Suprapubic skin (tissue), 4 donors: Measurements from ENCODE around the gene FMNL2. TPM values are rescaled to one million over a fixed set of nuclear protein-coding genes. Genes with fewer than 3 reads are reported as not detected.

ENCODE experiments used
- DNase-seq, 2 donors: peaks; one replicate each; pipeline ENCODE4 v3.0.0-alpha.2; 2019; ENCODE audit warnings: low spot score in 2 of 2
- H3K27ac ChIP-seq: fragments of 200-600 bp; sonication (generic); one replicate; pipeline ENCODE4 v1.5.1; 2019
- H3K27me3 ChIP-seq: fragments of 200-600 bp; sonication (generic); one replicate; pipeline ENCODE4 v1.5.1; 2019
- H3K36me3 ChIP-seq: fragments of 200-600 bp; sonication (generic); one replicate; pipeline ENCODE4 v1.5.1; 2019
- H3K4me1 ChIP-seq: fragments of 200-600 bp; sonication (generic); one replicate; pipeline ENCODE4 v1.5.1; 2019
- H3K4me3 ChIP-seq: fragments of 200-600 bp; sonication (generic); one replicate; pipeline ENCODE4 v1.5.1; 2019; ENCODE audit warnings: mild to moderate bottlenecking
- H3K9me3 ChIP-seq: fragments of 200-600 bp; sonication (generic); one replicate; pipeline ENCODE4 v1.5.1; 2019
- CTCF ChIP-seq, 2 donors: fragments of 200-600 bp in 1 of 2; fragments of 450-650 bp in 1 of 2; sonication (generic) in 1 of 2; IDR thresholded peaks; one replicate each; pipeline ENCODE4 v1.5.1; 2016 to 2019; ENCODE audit warnings: antibody characterized with exemption in 2 of 2, mild to moderate bottlenecking in 1 of 2, moderate library complexity in 1 of 2
- EP300 ChIP-seq: sonication (generic); formaldehyde crosslinking; IDR thresholded peaks from one replicate; pipeline ENCODE4 v1.6.1; 2017; ENCODE audit warnings: antibody characterized with exemption
- POLR2A ChIP-seq, 2 donors: fragments of 450-650 bp; IDR thresholded peaks; one replicate each; pipeline ENCODE4 v1.6.1; 2017; ENCODE audit warnings: antibody characterized with exemption in 2 of 2, mild to moderate bottlenecking in 2 of 2, moderate library complexity in 2 of 2
- POLR2AphosphoS5 ChIP-seq, 3 donors: sonication (generic); formaldehyde crosslinking; IDR thresholded peaks; one replicate each; pipeline ENCODE4 v1.6.1; 2017; ENCODE audit warnings: antibody characterized with exemption in 3 of 3
- WGBS: methylation state at CpG from one replicate; pipeline ENCODE4 v1.1.5; 2018; 5-methylcytosine and 5-hydroxymethylcytosine counted together
- total RNA-seq, 4 donors: library from RNA; depleted of rRNA; stranded (reverse); fragments of >200 nt; gene quantifications; one replicate each; pipeline ENCODE4 v1.1.0, GENCODE V29; 2016

The FMNL2 gene
- total RNA-seq, 4 donors from 2014 or later = 15.4 to 18.1 (median 16.0) TPM

GRCh38 chr2:152609699-152610098 is 274.7 kb downstream of the FMNL2 start:
- TF ChIP-seq CTCF (IDR thresholded peaks at IDR 0.05) = no peak
- no peak for TF ChIP-seq POLR2A (IDR thresholded peaks at IDR 0.05)
- TF ChIP-seq POLR2AphosphoS5 (IDR thresholded peaks at IDR 0.05) = no peak
- no peak for TF ChIP-seq EP300
- Histone ChIP-seq H3K9me3 (no peaks in the 10 kb centered on the region), H3K36me3 (peaks cover 3% of the 10 kb centered on the region), H3K4me1 (peaks cover 13% of the 10 kb centered on the region), H3K27me3 (no peaks in the 10 kb centered on the region), H3K27ac (no peak overlapping the region), H3K4me3 (no peak overlapping the region)
- DNase-seq = no peak
- 78% methylated on average over 1 of the region's 1 CpG for WGBS

DNA sequence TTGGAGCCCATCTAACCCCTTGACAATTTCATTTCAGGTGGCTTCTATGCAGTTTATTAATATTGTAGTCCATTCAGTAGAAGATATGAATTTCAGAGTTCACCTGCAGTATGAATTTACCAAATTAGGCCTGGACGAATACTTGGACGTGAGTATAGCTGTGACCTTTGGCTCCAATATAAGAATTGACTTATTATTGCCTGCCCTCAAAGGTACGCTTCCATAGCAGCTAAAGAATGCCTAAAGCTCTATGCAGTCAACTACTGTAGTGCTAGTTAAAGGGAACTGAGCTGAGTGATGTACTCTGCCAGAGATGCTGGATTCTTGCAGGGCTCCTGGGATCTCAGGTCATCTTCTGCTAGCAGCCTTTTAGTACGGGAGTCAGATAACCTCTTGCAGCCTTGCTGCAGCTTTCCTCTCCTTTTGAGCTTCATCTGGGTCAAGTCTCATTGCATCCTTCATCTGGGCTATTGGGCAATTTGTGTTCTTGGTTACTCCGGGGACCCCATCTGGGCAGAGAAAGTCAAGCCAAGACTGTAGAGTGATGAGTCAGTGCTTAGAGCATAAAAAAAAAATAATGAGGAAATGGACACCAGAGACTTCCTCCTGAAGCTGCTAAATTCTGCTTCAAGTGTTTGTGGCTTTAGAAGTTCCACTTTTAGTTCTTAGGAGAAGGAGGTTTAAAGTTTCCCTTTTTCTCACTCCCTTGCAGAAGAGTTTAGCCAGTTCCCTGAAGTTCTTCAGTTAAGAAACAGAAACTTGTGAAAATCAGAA is 276.7 kb downstream of the FMNL2 start:
- TF ChIP-seq POLR2AphosphoS5 (IDR thresholded peaks at IDR 0.05) (peak in 2 of 3 donors; percentile 32 to 69), POLR2A (IDR thresholded peaks at IDR 0.05) (no peak), CTCF (IDR thresholded peaks at IDR 0.05) (no peak)
- Histone ChIP-seq H3K4me3 (no peak overlapping the region), H3K4me1 (peaks cover 13% of the 10 kb centered on the region), H3K9me3 (no peaks in the 10 kb centered on the region), H3K36me3 (peaks cover 4% of the 10 kb centered on the region), H3K27me3 (no peaks in the 10 kb centered on the region), H3K27ac (peak overlapping the region; percentile 58)
- peak in 1 of 2 donors; percentile 67 for DNase-seq
- WGBS = 73% methylated on average over 5 of the region's 5 CpGs

- Histone ChIP-seq H3K27me3 (no peaks in the 10 kb centered on the region), H3K36me3 (peaks cover 10% of the 10 kb centered on the region), H3K4me1 (peaks cover 13% of the 10 kb centered on the region), H3K27ac (no peak overlapping the region), H3K4me3 (no peak overlapping the region), H3K9me3 (no peaks in the 10 kb centered on the region)
- DNase-seq = no peak
- 82% methylated on average over 2 of the region's 2 CpGs for WGBS
- TF ChIP-seq POLR2A (IDR thresholded peaks at IDR 0.05) (no peak), EP300 (no peak), POLR2AphosphoS5 (IDR thresholded peaks at IDR 0.05) (no peak), CTCF (IDR thresholded peaks at IDR 0.05) (no peak)
Measured at GRCh38 chr2:152613235-152613634, 278.3 kb downstream of the FMNL2 start.

GRCh38 chr2:152615177-152615576 is 280.2 kb downstream of the FMNL2 start:
- 86% methylated on average over 5 of the region's 5 CpGs for WGBS

More at GRCh38 chr2:152615177-152615576, 280.2 kb downstream of the FMNL2 start:
- H3K27ac ChIP-seq = no peak overlapping the region
- TF ChIP-seq CTCF (IDR thresholded peaks at IDR 0.05) (no peak), POLR2AphosphoS5 (IDR thresholded peaks at IDR 0.05) (no peak), POLR2A (IDR thresholded peaks at IDR 0.05) (no peak), EP300 (no peak)
- DNase-seq = no peak
- H3K36me3 ChIP-seq = peaks cover 16% of the 10 kb centered on the region
- H3K4me3 ChIP-seq = no peak overlapping the region
- H3K27me3 ChIP-seq = no peaks in the 10 kb centered on the region
- H3K4me1 ChIP-seq = peaks cover 13% of the 10 kb centered on the region
- H3K9me3 ChIP-seq = no peaks in the 10 kb centered on the region
